ENCODE results near the gene FAM107A.

FAM107A gene

GRCh38 chr3:58585994-58586393 lies 8.8 kb upstream of the FAM107A start:
- peak; percentile 41 for DNase-seq (ENCODE audit: low spot score)
- TF ChIP-seq, protein P1, sequence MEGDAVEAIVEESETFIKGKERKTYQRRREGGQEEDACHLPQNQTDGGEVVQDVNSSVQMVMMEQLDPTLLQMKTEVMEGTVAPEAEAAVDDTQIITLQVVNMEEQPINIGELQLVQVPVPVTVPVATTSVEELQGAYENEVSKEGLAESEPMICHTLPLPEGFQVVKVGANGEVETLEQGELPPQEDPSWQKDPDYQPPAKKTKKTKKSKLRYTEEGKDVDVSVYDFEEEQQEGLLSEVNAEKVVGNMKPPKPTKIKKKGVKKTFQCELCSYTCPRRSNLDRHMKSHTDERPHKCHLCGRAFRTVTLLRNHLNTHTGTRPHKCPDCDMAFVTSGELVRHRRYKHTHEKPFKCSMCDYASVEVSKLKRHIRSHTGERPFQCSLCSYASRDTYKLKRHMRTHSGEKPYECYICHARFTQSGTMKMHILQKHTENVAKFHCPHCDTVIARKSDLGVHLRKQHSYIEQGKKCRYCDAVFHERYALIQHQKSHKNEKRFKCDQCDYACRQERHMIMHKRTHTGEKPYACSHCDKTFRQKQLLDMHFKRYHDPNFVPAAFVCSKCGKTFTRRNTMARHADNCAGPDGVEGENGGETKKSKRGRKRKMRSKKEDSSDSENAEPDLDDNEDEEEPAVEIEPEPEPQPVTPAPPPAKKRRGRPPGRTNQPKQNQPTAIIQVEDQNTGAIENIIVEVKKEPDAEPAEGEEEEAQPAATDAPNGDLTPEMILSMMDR (IDR thresholded peaks at IDR 0.05; ENCODE audit: borderline replicate concordance, control extremely low read depth, extremely low read depth, insufficient read depth, missing control alignments): no peak
- in situ Hi-C loops (cut with MboI; ENCODE audit: low sequenced_read_pairs, unreplicated experiment): no loop called here

- TF ChIP-seq, protein P1 (IDR thresholded peaks at IDR 0.05; ENCODE audit: borderline replicate concordance, control extremely low read depth, extremely low read depth, insufficient read depth, missing control alignments): peak; percentile 20
- in situ Hi-C loops (cut with MboI; ENCODE audit: low sequenced_read_pairs, unreplicated experiment): no loop called here
- DNase-seq (ENCODE audit: low spot score): peak; percentile 83
These were observed 8.0 kb upstream of the FAM107A start for GRCh38 chr3:58585005-58585786.

DNA sequence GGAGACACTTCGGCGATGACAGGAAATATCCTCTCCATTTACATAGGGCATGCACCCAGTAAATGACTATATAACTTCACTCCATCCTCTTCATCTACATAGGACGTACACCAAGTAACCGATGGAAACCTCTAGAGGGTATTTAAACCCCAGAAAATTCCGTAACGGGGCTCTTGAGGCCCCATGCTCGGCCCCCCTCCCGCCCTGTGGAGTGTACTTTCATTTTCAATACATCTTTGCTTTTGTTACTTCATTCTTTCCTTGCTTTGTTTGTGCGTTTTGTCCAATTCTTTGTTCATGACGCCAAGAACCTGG lies 7.5 kb upstream of the FAM107A start:
- TF ChIP-seq, protein P1 (IDR thresholded peaks at IDR 0.05; ENCODE audit: borderline replicate concordance, control extremely low read depth, extremely low read depth, insufficient read depth, missing control alignments): no peak
- DNase-seq (ENCODE audit: low spot score): no peak
- in situ Hi-C loops (cut with MboI; ENCODE audit: low sequenced_read_pairs, unreplicated experiment): no loop called here

- in situ Hi-C loops (cut with MboI; ENCODE audit: low sequenced_read_pairs, unreplicated experiment): no loop called here
- no peak for DNase-seq (ENCODE audit: low spot score)
- TF ChIP-seq, protein P1 (IDR thresholded peaks at IDR 0.05; ENCODE audit: borderline replicate concordance, control extremely low read depth, extremely low read depth, insufficient read depth, missing control alignments): no peak
These were observed 4.3 kb upstream of the FAM107A start for GRCh38 chr3:58581328-58582091.

DNA sequence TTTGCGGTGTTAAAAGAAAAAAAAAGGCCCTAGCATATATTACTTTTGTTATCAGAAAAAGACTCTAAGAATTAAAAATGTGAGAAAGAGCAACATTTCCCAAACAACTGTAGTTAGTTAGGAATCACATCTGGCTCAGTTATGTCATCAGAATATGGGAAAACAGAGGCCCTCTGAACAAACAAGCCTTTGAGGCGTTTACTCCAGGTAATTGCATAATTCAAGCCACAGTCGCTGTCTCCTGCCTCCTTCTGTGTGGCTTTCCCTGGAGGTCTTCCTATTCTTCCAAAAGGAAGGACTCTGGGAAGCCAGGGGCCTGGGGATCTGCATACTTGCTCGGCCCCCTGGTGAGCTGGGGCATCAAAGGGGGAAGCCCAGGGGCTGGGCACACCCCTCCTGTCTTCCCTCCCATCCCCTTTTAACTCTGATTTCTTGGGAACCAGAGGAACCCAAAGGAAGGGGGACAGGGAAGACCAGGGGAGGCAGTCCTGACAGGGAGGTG lies 3.7 kb upstream of the FAM107A start:
- TF ChIP-seq, protein P1 (IDR thresholded peaks at IDR 0.05; ENCODE audit: borderline replicate concordance, control extremely low read depth, extremely low read depth, insufficient read depth, missing control alignments): no peak
- in situ Hi-C loops (cut with MboI; ENCODE audit: low sequenced_read_pairs, unreplicated experiment): no loop called here
- DNase-seq (ENCODE audit: low spot score): no peak

DNA sequence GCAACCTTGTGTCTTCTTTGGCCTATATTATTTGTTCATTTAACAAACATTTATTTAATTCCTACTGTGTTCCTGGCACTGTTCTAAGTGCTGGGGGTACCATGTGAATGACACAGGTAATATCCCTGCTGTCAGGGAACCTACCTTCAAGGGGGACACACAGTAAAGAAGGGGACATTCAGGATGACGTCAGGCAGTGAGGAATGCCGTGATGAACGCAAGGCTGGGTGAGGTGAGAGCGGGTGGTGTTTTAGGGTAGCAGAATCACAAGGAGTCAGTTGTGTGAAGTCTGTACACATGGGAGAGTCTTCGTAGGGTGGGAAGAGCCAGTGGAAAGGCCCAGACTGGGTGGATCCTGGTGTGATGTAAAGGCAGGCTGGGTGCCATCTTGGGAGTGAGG lies 1.7 kb upstream of the FAM107A start:
- in situ Hi-C loops (cut with MboI; ENCODE audit: low sequenced_read_pairs, unreplicated experiment): loop anchor here (10.0 kb wide), 1 partner anchor 46 kb away; no protein-coding TSS in a partner anchor
- TF ChIP-seq, protein P1 (IDR thresholded peaks at IDR 0.05; ENCODE audit: borderline replicate concordance, control extremely low read depth, extremely low read depth, insufficient read depth, missing control alignments): no peak
- no peak for DNase-seq (ENCODE audit: low spot score)
